Sigmoid colon (tissue), 7 donors: ENCODE measurements around the gene RNASE1. TPM values are rescaled to one million over a fixed set of nuclear protein-coding genes. Genes with fewer than 3 reads are reported as not detected.
"Not testable (repeated sequence)": the region's sequence is repeated elsewhere in the genome, so short reads cannot be mapped to it uniquely, and the experiment has no call there.

ENCODE experiments used
- DNase-seq: peaks from one replicate; pipeline ENCODE4 v3.0.0-alpha.2; 2019
- H3K27ac ChIP-seq, 4 donors: fragments of 200-600 bp; sonication (generic); one replicate each; pipeline ENCODE4 v1.5.1; 2016 to 2019; ENCODE audit warnings: mild to moderate bottlenecking in 1 of 4
- H3K27me3 ChIP-seq, 3 donors: fragments of 200-600 bp; sonication (generic); one replicate each; pipeline ENCODE4 v1.5.1; 2019; ENCODE audit warnings: mild to moderate bottlenecking in 1 of 3
- H3K36me3 ChIP-seq, 4 donors: fragments of 200-600 bp; sonication (generic); one replicate each; pipeline ENCODE4 v1.5.1; 2016 to 2019
- H3K4me1 ChIP-seq, 4 donors: fragments of 200-600 bp; sonication (generic); one replicate each; pipeline ENCODE4 v1.5.1; 2017 to 2019
- H3K4me3 ChIP-seq, 4 donors: fragments of 200-600 bp; sonication (generic); one replicate each; pipeline ENCODE4 v1.5.1; 2017 to 2019; ENCODE audit warnings: mild to moderate bottlenecking in 2 of 4, moderate library complexity in 1 of 4
- H3K9me3 ChIP-seq, 4 donors: fragments of 200-600 bp in 3 of 4; sonication (generic) in 3 of 4; one replicate each; pipeline versions ENCODE4 v1.5.1 to v1.6.1; 2013 to 2019
- CTCF ChIP-seq, 4 experiments: fragments of 450-650 bp in 3 of 4; fragments of 200-600 bp in 1 of 4; IDR thresholded peaks; one replicate each; pipeline ENCODE4 v1.5.1; 2016 to 2019; ENCODE audit warnings: antibody characterized with exemption in 4 of 4, mild to moderate bottlenecking in 3 of 4, moderate library complexity in 2 of 4
- EP300 ChIP-seq, 4 donors: sonication (generic); formaldehyde crosslinking; IDR thresholded peaks; one replicate each; pipeline ENCODE4 v1.6.1; 2017; ENCODE audit warnings: antibody characterized with exemption in 4 of 4
- POLR2A ChIP-seq, 2 donors: fragments of 450-650 bp; IDR thresholded peaks; one replicate each; pipeline ENCODE4 v1.6.1; 2016; ENCODE audit warnings: antibody characterized with exemption in 2 of 2, mild to moderate bottlenecking in 2 of 2, moderate library complexity in 2 of 2
- POLR2AphosphoS5 ChIP-seq, 4 donors: sonication (generic); formaldehyde crosslinking; IDR thresholded peaks; one replicate each; pipeline ENCODE4 v1.6.1; 2017; ENCODE audit warnings: antibody characterized with exemption in 4 of 4
- WGBS, 2 donors: extraction: QIAGEN DNeasy Blood & Tissue Kit; methylation state at CpG; one replicate each; pipeline ENCODE4 v1.1.7; 2013; 5-methylcytosine and 5-hydroxymethylcytosine counted together
- intact Hi-C: fragments of 100-400 bp; cut with DNase I; formaldehyde crosslinking; loops from one replicate; pipeline ENCODE4 v1.15.1; 2023
- polyA plus RNA-seq, 3 donors: library from polyadenylated mRNA; stranded (reverse); fragments of 200-250 nt; gene quantifications; one replicate each; pipeline ENCODE4 v1.2.3, GENCODE V29; 2013
- total RNA-seq, 4 donors: library from RNA; depleted of rRNA; stranded (reverse); fragments of >200 nt; gene quantifications; one replicate each; pipeline ENCODE4 v1.1.0, GENCODE V29; 2016
- donor health status: healthy with polysubstance abuse.
- donor health status: Bipolar disorder and iron deficiency.
- donor health status: healthy.

RNASE1 gene
- total and polyA plus RNA-seq, 7 donors = 111 to 584 (median 361) TPM

GRCh38 chr14:20827326-20827725 is 24.7 kb upstream of the RNASE1 start:
- Histone ChIP-seq H3K4me3 (no peak overlapping the region), H3K27me3 (peaks cover 0 to 3% (median 0%) of the 10 kb centered on the region in 3 donors), H3K9me3 (peaks cover 0 to 5% (median 2%) of the 10 kb centered on the region in 4 donors), H3K36me3 (no peaks in the 10 kb centered on the region), H3K4me1 (no peaks in the 10 kb centered on the region), H3K27ac (no peak overlapping the region)
- intact Hi-C loops = no loop called here
- TF ChIP-seq EP300 (IDR thresholded peaks at IDR 0.05) = no peak
- no peak for TF ChIP-seq POLR2AphosphoS5 (IDR thresholded peaks at IDR 0.05)
- TF ChIP-seq CTCF (IDR thresholded peaks at IDR 0.05) = no peak
- no peak for TF ChIP-seq POLR2A (IDR thresholded peaks at IDR 0.05)
- WGBS, 2 donors = 77 to 86% methylated on average over 3 of the region's 3 CpGs
- DNase-seq = no peak

GRCh38 chr14:20826666-20827065 is 24.0 kb upstream of the RNASE1 start:
- WGBS, 2 donors = 74 to 82% methylated on average over 1 of the region's 1 CpG
- H3K27me3 ChIP-seq, intact Hi-C loops, H3K4me1 ChIP-seq, H3K27ac ChIP-seq, H3K36me3 ChIP-seq, H3K4me3 ChIP-seq, H3K9me3 ChIP-seq, DNase-seq: not testable (repeated sequence)

GRCh38 chr14:20823859-20824258 is 21.2 kb upstream of the RNASE1 start:
- H3K9me3 ChIP-seq = peaks cover 0 to 5% (median 2%) of the 10 kb centered on the region in 4 donors
- 80 to 93% methylated on average over 8 of the region's 8 CpGs for WGBS, 2 donors
- H3K4me3 ChIP-seq = no peak overlapping the region
- H3K4me1 ChIP-seq = no peaks in the 10 kb centered on the region
- intact Hi-C loops = no loop called here
- H3K27me3 ChIP-seq = peaks cover 0 to under 1% (median 0%) of the 10 kb centered on the region in 3 donors
- no peaks in the 10 kb centered on the region for H3K36me3 ChIP-seq
- no peak overlapping the region for H3K27ac ChIP-seq
- DNase-seq = no peak
- TF ChIP-seq POLR2AphosphoS5 (IDR thresholded peaks at IDR 0.05) (no peak), CTCF (IDR thresholded peaks at IDR 0.05) (no peak), EP300 (IDR thresholded peaks at IDR 0.05) (no peak), POLR2A (IDR thresholded peaks at IDR 0.05) (no peak)

- H3K9me3 ChIP-seq, H3K4me1 ChIP-seq, H3K4me3 ChIP-seq, H3K27ac ChIP-seq, H3K27me3 ChIP-seq, intact Hi-C loops, H3K36me3 ChIP-seq: not testable (repeated sequence)
- 75 to 91% methylated on average over 3 of the region's 3 CpGs for WGBS, 2 donors
- peak; percentile 67 for DNase-seq
Observed at GRCh38 chr14:20821521-20822108, 19.0 kb upstream of the RNASE1 start.

- Histone ChIP-seq H3K27me3 (no peaks in the 10 kb centered on the region), H3K36me3 (no peaks in the 10 kb centered on the region), H3K9me3 (no peaks in the 10 kb centered on the region), H3K4me1 (no peaks in the 10 kb centered on the region), H3K27ac (no peak overlapping the region), H3K4me3 (no peak overlapping the region)
- WGBS, 2 donors = 71 to 89% methylated on average over 14 of the region's 14 CpGs
- intact Hi-C loops = no loop called here
- no peak for TF ChIP-seq POLR2AphosphoS5 (IDR thresholded peaks at IDR 0.05)
- TF ChIP-seq POLR2A (IDR thresholded peaks at IDR 0.05) = no peak
- TF ChIP-seq CTCF (IDR thresholded peaks at IDR 0.05) = no peak
- no peak for TF ChIP-seq EP300 (IDR thresholded peaks at IDR 0.05)
- no peak for DNase-seq
Observed at GRCh38 chr14:20820063-20820904, 17.6 kb upstream of the RNASE1 start.
